Activated CD4-positive, alpha-beta T cell treated with anti-CD3 and anti-CD28 coated beads, Interleukin-2, amount 50 U/mL, for 1 hour (primary cell): ENCODE measurements around the gene CAPN15.

Experiments
- DNase-seq: peaks from one replicate; pipeline ENCODE4 v3.0.0-alpha.2; 2020

The CAPN15 gene

GRCh38 chr16:563072-563644 is 35.6 kb downstream of the CAPN15 start:
- no peak for DNase-seq

- no peak for DNase-seq
These were observed 37.3 kb downstream of the CAPN15 start for GRCh38 chr16:564690-565418.

GRCh38 chr16:565419-566330 is 38.2 kb downstream of the CAPN15 start:
- DNase-seq, result no peak

DNA sequence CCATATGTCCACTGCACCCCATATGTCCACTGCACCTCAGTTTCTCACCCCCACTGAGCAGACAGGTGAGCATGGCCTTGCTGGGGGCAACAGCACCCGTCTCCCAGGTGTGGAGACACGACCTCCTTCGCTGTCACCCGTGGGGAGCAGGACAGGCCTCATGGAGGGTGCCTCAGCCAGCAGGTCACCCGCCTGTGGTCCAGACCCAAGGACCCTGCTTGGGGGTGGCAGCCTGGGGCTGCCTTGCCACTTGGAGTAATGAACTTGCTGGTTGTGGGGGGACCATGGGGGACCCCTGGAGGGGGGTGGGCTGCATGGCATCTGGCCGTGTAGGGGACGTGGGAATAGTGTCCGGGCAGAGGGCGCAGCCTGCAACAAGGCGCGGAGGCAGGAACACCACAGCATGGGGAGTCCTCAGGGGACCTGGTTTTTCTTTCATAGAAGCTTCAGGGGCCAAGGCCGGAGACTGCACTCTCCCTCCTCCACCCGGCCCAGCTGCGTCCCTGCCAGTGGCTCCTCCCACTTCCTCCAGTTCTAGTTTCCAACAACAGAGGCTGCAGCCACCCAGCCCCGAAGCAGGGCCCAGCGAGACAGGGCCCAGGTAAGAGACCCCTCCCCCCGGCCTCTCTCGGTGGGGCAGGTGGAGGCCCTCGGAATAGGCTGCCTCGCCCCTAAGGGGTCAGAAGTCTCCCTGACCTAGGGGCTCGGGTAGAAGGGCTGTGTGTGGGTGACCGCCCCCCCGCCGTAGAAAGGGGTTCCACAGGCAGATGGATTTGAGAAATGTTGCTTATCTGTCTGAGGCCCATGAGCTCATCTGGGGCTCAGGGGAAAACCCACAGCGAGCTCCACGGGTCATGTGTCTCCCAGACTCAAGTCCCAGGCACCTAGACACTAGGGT is 39.2 kb downstream of the CAPN15 start, which contains the start of gene NHLRC4:
Gene NHLRC4, plus strand, starts transcription at position 531 of the 898 bp plus-strand sequence. CDS start 1,043 bp downstream, outside the sequence.
- DNase-seq, result peak; percentile 40

- DNase-seq, result no peak
These were observed 40.1 kb downstream of the CAPN15 start for GRCh38 chr16:567373-568256.

- no peak for DNase-seq
These were observed 41.1 kb downstream of the CAPN15 start for GRCh38 chr16:568401-569258.

DNA sequence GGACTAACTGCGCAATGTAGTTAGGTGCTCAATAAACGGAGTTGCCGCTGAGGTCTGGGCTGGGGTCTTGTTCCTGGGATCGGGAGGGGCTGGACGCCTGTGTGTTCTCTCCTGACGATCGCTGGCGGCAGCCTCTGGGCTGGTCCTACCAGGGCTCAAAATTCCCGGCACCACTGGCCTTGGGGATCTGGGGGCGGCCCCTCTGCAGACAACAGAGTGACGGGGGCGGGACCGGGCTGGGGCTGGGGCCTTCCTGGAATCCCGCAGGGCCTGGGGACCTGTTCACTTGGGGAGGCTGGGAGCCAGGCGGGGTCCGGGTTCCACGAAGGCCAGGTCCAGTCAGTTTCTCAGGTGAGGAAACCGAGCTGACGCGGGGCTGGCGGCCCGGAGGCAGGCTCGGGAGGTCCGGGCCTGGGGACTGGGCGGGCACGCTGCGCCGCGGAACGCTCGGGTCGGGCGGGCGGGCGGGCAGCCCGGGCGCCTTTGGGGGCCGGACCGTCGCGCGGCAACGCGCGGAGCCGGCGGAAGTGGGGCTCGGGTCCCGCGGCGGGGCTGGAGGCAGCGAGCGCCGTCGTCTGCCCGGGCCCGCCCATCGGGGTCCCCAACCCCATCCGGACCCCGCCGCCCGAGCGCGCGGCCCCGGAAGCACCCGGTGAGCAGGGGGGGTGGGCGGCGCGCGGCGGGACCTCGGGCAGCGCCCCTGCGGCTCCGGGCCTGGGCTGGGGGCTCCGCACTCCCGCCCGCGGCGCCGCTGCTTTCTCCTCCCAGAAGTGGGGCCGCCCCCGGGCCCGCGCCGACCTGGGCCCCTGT is 42.1 kb downstream of the CAPN15 start, which contains the start of gene PIGQ:
Gene PIGQ, plus strand, starts transcription at position 524 of the 810 bp plus-strand sequence. CDS start 4,107 bp downstream, outside the sequence.
- peak; percentile 58 for DNase-seq

GRCh38 chr16:572865-573650 is 45.5 kb downstream of the CAPN15 start:
- DNase-seq, result no peak

DNA sequence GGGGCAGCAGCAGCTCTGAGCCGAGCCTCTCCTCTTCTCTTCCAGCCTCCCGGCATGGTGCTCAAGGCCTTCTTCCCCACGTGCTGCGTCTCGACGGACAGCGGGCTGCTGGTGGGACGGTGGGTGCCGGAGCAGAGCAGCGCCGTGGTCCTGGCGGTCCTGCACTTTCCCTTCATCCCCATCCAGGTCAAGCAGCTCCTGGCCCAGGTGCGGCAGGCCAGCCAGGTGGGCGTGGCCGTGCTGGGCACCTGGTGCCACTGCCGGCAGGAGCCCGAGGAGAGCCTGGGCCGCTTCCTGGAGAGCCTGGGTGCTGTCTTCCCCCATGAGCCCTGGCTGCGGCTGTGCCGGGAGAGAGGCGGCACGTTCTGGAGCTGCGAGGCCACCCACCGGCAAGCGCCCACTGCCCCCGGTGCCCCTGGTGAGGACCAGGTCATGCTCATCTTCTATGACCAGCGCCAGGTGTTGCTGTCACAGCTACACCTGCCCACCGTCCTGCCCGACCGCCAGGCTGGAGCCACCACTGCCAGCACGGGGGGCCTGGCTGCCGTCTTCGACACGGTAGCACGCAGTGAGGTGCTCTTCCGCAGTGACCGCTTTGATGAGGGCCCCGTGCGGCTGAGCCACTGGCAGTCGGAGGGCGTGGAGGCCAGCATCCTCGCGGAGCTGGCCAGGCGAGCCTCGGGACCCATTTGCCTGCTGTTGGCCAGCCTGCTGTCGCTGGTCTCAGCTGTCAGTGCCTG is 46.7 kb downstream of the CAPN15 start:
- no peak for DNase-seq

GRCh38 chr16:575354-576196 is 48.1 kb downstream of the CAPN15 start:
- no peak for DNase-seq

DNA sequence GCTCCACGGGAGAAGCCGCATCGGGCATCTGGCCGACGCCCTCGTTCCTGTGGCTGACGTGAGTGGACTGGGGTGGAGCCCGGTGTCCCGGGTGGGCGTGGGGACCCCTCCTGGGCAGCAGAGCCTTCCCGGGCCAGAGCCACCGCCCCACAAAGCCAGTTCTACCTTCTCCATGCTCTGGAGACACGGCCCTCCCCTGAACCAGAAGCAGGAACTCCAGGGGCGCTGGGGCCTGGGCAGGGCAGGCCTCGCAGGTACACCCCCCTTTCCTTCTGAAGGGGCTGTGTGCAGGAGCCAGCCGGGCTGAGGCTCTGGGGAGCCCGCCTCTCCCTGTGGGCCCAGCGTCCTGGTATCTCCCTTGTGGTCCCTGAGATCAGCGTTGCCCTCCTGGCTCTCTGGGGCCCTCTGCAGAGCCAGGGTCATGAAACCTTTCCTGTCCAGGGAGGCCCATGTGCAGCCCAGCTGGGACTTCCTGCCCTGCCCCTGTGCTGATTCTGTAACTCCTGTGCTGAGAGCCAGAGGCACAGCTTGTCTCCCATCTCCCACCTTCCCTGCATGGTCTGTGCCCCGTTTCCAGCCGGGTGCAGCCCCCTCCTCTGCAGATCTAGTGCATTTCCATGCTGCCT is 48.8 kb downstream of the CAPN15 start:
- no peak for DNase-seq

- DNase-seq, result no peak
These were observed 49.3 kb downstream of the CAPN15 start for GRCh38 chr16:576823-577201.

GRCh38 chr16:577796-578195 is 50.3 kb downstream of the CAPN15 start:
- no peak for DNase-seq

- DNase-seq, result no peak
These were observed 50.8 kb downstream of the CAPN15 start for GRCh38 chr16:578232-578869.

DNA sequence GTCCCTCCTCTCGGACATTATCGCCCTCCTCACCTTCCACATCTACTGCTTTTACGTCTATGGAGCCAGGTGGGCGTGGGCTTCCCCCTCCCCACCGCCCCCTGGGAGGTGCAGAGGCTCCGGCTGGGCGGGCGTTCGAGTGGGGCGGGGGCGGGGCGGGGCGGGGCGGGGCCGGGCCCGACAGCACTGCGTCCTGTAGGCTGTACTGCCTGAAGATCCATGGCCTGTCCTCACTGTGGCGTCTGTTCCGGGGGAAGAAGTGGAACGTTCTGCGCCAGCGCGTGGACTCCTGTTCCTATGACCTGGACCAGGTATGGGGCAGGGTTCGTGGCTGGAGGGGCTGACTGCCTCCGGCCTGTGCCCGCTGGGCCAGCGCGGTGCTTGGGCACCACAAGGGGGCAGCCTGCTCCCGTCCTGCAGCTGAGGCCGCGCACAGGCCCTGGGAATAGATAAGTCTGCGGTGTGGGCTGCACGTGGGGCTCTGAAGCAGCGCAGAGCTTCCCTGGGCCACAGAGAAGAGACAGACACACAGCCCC is 51.4 kb downstream of the CAPN15 start:
- peak; percentile 63 for DNase-seq
